ENCODE data around the gene RHOA.

GRCh38 chr3:49410846-49411534, 786 bp downstream of the RHOA start:
- no peak for TF ChIP-seq E2F2 (CRISPR knock-in tag; IDR thresholded peaks at IDR 0.05; ENCODE audit: borderline replicate concordance)
- no peak for TF ChIP-seq PCBP1 (IDR thresholded peaks at IDR 0.05; ENCODE audit: borderline replicate concordance, low read depth, low read length)
- TF ChIP-seq ESRRA (CRISPR knock-in tag; IDR thresholded peaks at IDR 0.05; ENCODE audit: low read depth): no peak
- TF ChIP-seq CTCF (CRISPR knock-in tag; IDR thresholded peaks at IDR 0.05): no peak
- TF ChIP-seq TBX3 (IDR thresholded peaks at IDR 0.05; ENCODE audit: borderline replicate concordance): no peak
- TF ChIP-seq ADNP (CRISPR knock-in tag; IDR thresholded peaks at IDR 0.05): no peak
- no peak for TF ChIP-seq ZNF232 (CRISPR knock-in tag; IDR thresholded peaks at IDR 0.05; ENCODE audit: borderline replicate concordance)
- TF ChIP-seq KDM5B (CRISPR knock-in tag; IDR thresholded peaks at IDR 0.05; ENCODE audit: borderline replicate concordance): no peak; the same call in 1 of the 2 replicates
- no peak for TF ChIP-seq NR1H2 (CRISPR knock-in tag; IDR thresholded peaks at IDR 0.05; ENCODE audit: borderline replicate concordance, low read depth)
